Esophagus muscularis mucosa (tissue), 4 donors: ENCODE results near the gene TMEM141. TPM values are rescaled to one million over a fixed set of nuclear protein-coding genes. Genes with fewer than 3 reads are reported as not detected.

Experiments
- DNase-seq: peaks from one replicate; pipeline ENCODE4 v3.0.0-alpha.2; 2017; ENCODE audit errors: extremely low spot score
- H3K27ac ChIP-seq, 4 donors: fragments of 200-600 bp; sonication (generic); replicated peaks in 1 of 4; 1 replicate in 3 of 4; 2 replicates in 1 of 4; pipeline ENCODE4 v1.5.1; 2016 to 2019; ENCODE audit warnings: mild to moderate bottlenecking in 1 of 4
- H3K27me3 ChIP-seq, 4 donors: fragments of 200-600 bp; sonication (generic); one replicate each; pipeline versions ENCODE4 v1.5.1 to v1.6.0; 2016 to 2019
- H3K36me3 ChIP-seq, 4 donors: fragments of 200-600 bp; sonication (generic); one replicate each; pipeline ENCODE4 v1.5.1; 2016 to 2019
- H3K4me1 ChIP-seq, 4 donors: fragments of 200-600 bp; sonication (generic); one replicate each; pipeline ENCODE4 v1.5.1; 2016 to 2019
- H3K4me3 ChIP-seq, 4 donors: fragments of 200-600 bp; sonication (generic); 1 replicate in 2 of 4; 2 replicates in 2 of 4; pipeline ENCODE4 v1.5.1; 2016 to 2019; ENCODE audit warnings: mild to moderate bottlenecking in 4 of 4, moderate library complexity in 1 of 4
- H3K9me3 ChIP-seq, 4 donors: fragments of 200-600 bp; sonication (generic); 1 replicate in 3 of 4; 2 replicates in 1 of 4; pipeline ENCODE4 v1.5.1; 2016 to 2019
- EP300 ChIP-seq: sonication (generic); formaldehyde crosslinking; IDR thresholded peaks from one replicate; pipeline ENCODE4 v1.6.1; 2017; ENCODE audit warnings: antibody characterized with exemption
- POLR2A ChIP-seq: fragments of 450-650 bp; IDR thresholded peaks from one replicate; pipeline ENCODE4 v1.6.1; 2017; ENCODE audit warnings: antibody characterized with exemption, moderate library complexity, mild to moderate bottlenecking, low read depth
- POLR2AphosphoS5 ChIP-seq, 2 donors: sonication (generic); formaldehyde crosslinking; IDR thresholded peaks; one replicate each; pipeline ENCODE4 v1.6.1; 2017; ENCODE audit warnings: antibody characterized with exemption in 2 of 2
- WGBS: methylation state at CpG from one replicate; pipeline ENCODE4 v1.1.5; 2018; 5-methylcytosine and 5-hydroxymethylcytosine counted together
- intact Hi-C: fragments of 100-400 bp; cut with DNase I; formaldehyde crosslinking; loops from one replicate; pipeline ENCODE4 v1.15.1; 2023
- total RNA-seq, 4 donors: library from RNA; depleted of rRNA; stranded (reverse); fragments of >200 nt; gene quantifications; one replicate each; pipeline versions ENCODE4 v1.1.0 to v1.2.1, GENCODE V29; 2016
- TF ChIP-seq, protein P1 (sequence below), 3 experiments: fragments of 200-600 bp in 2 of 3; fragments of 450-650 bp in 1 of 3; sonication (generic) in 2 of 3; IDR thresholded peaks; one replicate each; pipeline ENCODE4 v1.5.1; 2017 to 2019; ENCODE audit warnings: antibody characterized with exemption in 3 of 3, mild to moderate bottlenecking in 2 of 3, moderate library complexity in 1 of 3

The TMEM141 gene
- total RNA-seq, 4 donors from 2014 or later: 27.9 to 48.7 (median 31.5) TPM

DNA sequence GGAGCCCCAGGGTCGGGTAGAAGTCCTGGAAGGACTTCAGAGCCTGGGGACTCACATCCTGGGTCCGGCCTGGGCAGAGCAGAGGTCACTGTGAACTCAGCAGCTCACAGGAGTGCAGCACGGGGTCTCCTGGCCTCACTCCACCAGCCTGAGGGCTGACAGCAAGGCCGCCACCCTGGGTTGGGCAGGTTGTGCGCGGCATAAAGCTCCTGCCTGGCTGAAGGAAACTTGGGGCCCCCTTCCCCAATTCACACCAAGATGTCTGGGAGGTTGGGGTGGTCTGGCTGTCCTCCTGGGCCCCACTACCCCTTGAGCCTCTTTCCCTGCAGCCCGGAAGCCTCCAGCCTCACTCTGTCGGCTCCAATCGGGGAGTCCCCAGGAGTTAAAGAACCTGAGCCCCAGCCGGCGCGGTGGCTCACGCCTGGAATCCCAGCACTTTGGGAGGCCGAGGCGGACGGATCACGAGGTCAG lies 28.9 kb upstream of the TMEM141 start:
- Histone ChIP-seq H3K9me3 (no peaks in the 10 kb centered on the region), H3K27ac (no peak overlapping the region), H3K36me3 (no peaks in the 10 kb centered on the region), H3K27me3 (peaks cover 0 to 76% (median 8%) of the 10 kb centered on the region in 4 donors), H3K4me1 (peaks cover 0 to 22% (median 15%) of the 10 kb centered on the region in 4 donors), H3K4me3 (no peak overlapping the region)
- TF ChIP-seq POLR2A: no peak
- no peak for TF ChIP-seq POLR2AphosphoS5 (IDR thresholded peaks at IDR 0.05)
- TF ChIP-seq EP300: no peak
- TF ChIP-seq, protein P1, sequence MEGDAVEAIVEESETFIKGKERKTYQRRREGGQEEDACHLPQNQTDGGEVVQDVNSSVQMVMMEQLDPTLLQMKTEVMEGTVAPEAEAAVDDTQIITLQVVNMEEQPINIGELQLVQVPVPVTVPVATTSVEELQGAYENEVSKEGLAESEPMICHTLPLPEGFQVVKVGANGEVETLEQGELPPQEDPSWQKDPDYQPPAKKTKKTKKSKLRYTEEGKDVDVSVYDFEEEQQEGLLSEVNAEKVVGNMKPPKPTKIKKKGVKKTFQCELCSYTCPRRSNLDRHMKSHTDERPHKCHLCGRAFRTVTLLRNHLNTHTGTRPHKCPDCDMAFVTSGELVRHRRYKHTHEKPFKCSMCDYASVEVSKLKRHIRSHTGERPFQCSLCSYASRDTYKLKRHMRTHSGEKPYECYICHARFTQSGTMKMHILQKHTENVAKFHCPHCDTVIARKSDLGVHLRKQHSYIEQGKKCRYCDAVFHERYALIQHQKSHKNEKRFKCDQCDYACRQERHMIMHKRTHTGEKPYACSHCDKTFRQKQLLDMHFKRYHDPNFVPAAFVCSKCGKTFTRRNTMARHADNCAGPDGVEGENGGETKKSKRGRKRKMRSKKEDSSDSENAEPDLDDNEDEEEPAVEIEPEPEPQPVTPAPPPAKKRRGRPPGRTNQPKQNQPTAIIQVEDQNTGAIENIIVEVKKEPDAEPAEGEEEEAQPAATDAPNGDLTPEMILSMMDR (IDR thresholded peaks at IDR 0.05): no peak
- intact Hi-C loops: no loop called here
- WGBS: 76% methylated on average over 10 of the region's 17 CpGs
- no peak for DNase-seq

- TF ChIP-seq EP300: no peak
- TF ChIP-seq, protein P1 (IDR thresholded peaks at IDR 0.05): no peak
- TF ChIP-seq POLR2AphosphoS5 (IDR thresholded peaks at IDR 0.05): no peak
- TF ChIP-seq POLR2A: no peak
- WGBS: 20% methylated on average over 17 of the region's 37 CpGs
- Histone ChIP-seq H3K4me3 (no peak overlapping the region), H3K27ac (no peak overlapping the region), H3K36me3 (no peaks in the 10 kb centered on the region), H3K27me3 (peaks cover 0 to 80% (median 8%) of the 10 kb centered on the region in 4 donors), H3K9me3 (no peaks in the 10 kb centered on the region), H3K4me1 (peaks cover 0 to 20% (median 14%) of the 10 kb centered on the region in 4 donors)
- intact Hi-C loops: no loop called here
- DNase-seq: no peak
These were observed 28.1 kb upstream of the TMEM141 start for GRCh38 chr9:136762915-136763648.

DNA sequence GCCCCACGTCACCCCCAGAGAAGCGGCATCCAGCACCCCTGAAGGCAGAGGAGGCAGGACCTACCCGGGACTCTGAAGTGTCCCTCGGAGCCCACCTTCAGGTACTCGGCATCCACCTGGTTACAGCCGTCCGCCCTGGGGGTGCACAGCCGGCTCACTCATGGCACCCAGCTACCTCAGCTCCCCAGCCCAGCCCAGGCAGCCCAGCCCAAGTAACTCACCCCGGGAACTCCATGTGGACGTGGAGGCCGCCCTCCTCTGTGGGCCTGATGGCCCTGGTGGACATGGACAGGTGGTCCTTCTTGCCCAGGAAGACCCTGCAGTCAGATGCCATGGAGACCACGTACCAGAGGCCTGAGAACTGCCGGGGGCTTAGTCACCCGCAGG lies 27.5 kb upstream of the TMEM141 start:
- H3K9me3 ChIP-seq: no peaks in the 10 kb centered on the region
- TF ChIP-seq, protein P1 (IDR thresholded peaks at IDR 0.05): no peak
- TF ChIP-seq POLR2A (no peak), POLR2AphosphoS5 (IDR thresholded peaks at IDR 0.05) (no peak), EP300 (no peak)
- WGBS: 83% methylated on average over 6 of the region's 14 CpGs
- intact Hi-C loops: no loop called here
- H3K27me3 ChIP-seq: peaks cover 0 to 77% (median 8%) of the 10 kb centered on the region in 4 donors
- no peak for DNase-seq
- H3K4me1 ChIP-seq: peaks cover 0 to 16% (median 13%) of the 10 kb centered on the region in 4 donors
- no peaks in the 10 kb centered on the region for H3K36me3 ChIP-seq
- H3K4me3 ChIP-seq: no peak overlapping the region
- H3K27ac ChIP-seq: no peak overlapping the region

DNA sequence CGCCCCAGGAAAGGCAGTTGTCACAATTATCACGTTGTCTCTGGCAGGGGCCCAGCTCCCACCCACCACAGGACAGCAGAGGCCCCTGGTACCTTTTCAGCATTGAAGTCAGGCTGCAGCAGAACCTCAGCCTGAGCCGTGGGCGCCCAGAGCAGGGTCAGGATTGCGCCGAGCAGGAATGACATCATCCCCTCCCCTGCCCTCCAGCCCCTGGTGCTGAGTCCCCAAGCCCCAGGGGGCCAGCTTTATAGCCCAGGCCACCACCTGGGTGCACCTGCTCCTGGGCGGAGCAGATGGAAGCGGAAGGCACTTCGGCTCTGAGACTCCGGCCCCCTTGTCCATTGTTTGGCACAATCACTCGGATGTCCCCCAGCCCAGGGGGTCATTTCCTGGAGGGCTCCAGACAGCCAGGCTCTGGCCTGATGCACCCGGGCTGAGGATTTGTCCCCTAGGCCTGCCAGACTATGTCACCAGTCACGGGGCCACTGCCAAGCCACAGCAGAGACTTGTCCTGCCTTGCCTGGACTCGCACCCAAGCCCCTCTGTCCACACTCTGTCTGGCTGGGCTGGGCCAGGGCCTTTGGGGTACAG lies 26.7 kb upstream of the TMEM141 start, which contains the start of gene LCN15:
Gene LCN15, minus strand, starts transcription at position 218 of the 591 bp plus-strand sequence. Its CDS starts 30 bp downstream, at position 188.
- DNase-seq: no peak
- Histone ChIP-seq H3K4me1 (peaks cover 0 to 16% (median 13%) of the 10 kb centered on the region in 4 donors), H3K27me3 (peaks cover 0 to 71% (median 8%) of the 10 kb centered on the region in 4 donors), H3K9me3 (no peaks in the 10 kb centered on the region), H3K4me3 (no peak within 1 kb of the TSS), H3K36me3 (no peaks in the 10 kb centered on the region), H3K27ac (no peak within 1 kb of the TSS)
- WGBS: 63% methylated on average over 5 of the region's 14 CpGs
- no peak for TF ChIP-seq EP300
- no peak for TF ChIP-seq POLR2A
- TF ChIP-seq POLR2AphosphoS5 (IDR thresholded peaks at IDR 0.05): no peak
- TF ChIP-seq, protein P1 (IDR thresholded peaks at IDR 0.05): no peak
- intact Hi-C loops: no loop called here
